NCI-H510A (cell line): Measurements from ENCODE around the gene GDNF.
"Not testable (repeated sequence)": the region's sequence is repeated elsewhere in the genome, so short reads cannot be mapped to it uniquely, and the experiment has no call there.

Source experiments
- DNase-seq: peaks from one replicate; lab custom pipeline; 2025; lab: John Stamatoyannopoulos, UW

The GDNF gene, protein sequence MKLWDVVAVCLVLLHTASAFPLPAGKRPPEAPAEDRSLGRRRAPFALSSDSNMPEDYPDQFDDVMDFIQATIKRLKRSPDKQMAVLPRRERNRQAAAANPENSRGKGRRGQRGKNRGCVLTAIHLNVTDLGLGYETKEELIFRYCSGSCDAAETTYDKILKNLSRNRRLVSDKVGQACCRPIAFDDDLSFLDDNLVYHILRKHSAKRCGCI

DNA sequence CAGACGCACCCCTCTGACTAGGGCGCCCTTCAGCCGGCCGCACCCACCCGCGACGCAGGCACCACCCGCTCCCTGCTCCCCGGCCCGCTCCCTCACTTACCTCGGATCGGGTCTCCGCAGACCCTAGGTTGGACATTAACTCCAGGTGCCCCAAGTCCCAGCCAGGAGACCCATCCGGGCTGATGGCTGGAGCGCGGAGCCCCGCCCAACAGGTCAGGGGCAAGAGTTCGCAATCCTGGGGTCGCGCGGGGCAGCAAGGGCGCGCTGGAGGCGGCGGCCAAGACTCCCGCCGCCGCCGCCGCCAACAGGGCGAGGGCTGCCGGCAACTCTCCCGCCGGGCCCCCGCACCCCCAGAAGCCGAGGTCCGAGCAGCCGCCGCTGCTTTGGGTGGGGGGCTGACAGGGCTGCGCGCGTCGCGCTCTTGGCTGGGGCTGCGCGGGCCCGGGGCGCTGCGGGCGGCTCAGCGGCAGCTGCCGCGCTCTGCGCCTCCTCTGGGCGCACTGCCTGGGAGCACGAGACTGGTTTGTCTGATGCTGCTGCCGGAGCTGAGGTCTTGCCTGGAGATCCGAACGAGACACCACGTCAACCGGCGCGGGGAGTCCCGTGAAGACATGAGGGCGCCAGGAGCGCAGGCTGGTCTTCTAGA, at the start of gene GDNF:
GDNF (minus strand) TSS at position 635 of the 646 bp plus-strand sequence. CDS start 5,245 bp downstream, outside the sequence.
- DNase-seq: peak; percentile 40

DNA sequence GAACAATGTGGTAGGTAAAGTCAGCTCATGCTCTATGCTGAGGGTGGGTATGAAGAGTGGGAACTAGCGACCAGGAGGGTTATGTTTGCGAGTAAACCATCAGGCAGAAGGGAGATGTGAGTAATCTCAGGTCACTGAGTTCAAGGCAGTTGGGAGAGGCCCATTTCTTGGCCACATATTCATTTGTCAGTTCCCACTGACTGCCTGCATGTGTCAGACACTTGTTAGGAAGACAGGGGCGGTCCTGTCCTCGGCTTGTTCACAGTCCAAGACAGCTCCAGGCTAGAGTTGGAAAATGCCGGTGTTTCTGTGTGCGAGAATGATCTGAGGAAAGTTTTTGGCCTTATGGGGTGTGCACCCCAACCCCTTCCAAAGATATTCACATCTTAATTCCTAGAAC, 48.6 kb upstream of the GDNF start:
- DNase-seq: no peak

DNA sequence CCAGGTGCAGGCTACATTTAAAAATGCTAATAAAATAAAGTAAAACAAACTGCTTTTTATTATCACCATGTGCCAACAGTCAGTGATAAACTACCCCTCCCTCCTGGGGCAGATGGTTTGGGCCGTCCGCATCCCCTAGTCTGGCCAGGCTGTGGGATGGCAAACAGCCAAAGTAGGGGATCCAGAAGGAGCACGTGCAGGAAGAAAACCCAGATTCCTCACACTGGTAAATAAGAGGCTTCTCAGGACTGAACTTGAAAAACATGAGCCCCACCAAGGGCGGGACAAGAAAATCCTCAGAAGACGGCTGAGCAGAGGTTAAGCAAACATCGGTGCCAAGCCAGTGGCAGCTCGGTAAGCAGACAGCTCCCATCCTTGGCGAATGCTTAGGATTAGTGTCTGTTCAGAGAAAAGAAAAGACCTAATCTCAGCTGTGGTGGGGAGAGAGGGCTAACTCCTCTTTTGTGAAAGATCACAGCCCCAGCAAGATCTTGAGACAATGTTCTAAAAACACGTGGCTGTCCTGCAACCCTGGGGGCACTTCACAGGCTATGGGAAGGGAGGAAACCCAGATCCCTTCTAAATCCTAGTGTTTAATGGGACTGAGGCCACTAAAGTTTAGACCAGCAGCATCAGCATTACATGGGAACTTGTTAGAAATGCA, 46.5 kb upstream of the GDNF start:
- no peak for DNase-seq

DNA sequence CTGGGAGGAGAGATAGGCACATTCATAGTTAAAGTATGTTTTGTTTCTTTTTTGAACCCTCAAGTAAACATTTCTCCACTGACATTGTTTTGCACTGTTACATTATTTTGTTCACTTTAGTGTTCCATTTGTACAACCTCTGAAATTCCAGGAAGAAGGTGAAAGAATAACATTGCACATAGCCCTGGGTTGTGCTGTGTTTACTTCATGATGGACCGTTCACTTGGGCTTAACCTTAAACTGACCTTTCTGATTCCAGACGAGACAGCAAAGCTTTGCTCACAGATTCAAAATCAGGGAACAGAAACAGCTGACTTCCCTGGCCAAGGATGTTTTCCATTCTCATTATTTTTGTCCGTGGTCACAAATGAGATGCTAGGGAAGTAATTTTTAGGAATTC, 42.8 kb upstream of the GDNF start:
- DNase-seq: no peak

DNA sequence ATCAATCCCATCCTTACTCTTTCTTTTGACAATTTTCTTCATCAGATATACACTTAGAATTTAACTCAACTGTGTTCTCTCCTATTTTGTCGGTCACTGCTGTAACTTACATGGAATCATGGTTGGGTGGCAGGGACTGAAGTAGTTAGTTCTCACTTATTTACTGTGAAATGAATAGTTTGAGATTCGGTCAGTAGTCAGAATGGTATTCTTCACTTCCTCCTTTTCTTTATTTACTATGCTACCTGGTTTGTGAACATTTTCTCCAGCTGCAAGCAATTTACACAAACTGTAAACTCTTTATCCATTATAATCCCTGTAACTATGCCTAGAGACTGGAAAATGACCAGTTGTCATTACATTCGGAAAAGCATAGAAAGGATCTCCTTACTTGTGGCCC, 41.5 kb upstream of the GDNF start:
- no peak for DNase-seq

DNA sequence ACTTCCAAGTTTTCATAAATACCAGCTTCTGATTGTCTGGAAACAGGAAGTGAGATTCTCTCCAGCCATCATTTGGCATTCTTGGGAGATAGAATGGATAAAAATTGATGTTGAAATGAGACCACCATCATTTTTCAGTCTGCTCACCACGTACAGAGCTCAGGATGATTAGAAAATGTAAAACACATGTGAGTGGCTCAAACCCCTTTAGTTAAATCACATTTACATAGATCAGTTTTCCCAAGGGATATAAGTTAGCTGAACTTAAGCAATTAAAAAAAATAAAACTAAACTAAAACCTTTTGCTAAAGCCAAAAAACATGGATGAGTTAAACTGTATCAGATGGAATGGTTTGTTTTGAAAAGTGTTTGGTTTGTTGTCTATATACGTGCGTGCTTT, 37.1 kb upstream of the GDNF start:
- DNase-seq: no peak

DNA sequence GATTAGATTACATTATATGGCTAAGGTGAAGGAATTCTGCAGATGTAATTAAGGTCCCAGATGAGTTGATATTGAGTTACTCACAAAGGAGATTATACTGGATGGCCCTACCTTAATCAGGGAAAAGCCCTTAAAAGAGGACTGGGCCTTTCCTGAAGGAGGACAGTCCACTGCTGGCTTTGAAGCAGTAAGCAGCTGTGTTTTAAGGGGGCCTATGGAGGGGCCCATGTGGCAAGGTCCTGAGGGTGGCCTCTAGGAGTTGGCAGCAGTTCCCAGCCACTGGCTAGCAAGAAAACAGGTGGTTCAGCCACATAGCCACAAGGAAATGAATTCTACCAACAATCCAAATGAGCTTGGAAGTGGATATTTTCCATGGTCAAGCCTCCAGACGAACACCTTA, 36.4 kb upstream of the GDNF start:
- DNase-seq: no peak

DNA sequence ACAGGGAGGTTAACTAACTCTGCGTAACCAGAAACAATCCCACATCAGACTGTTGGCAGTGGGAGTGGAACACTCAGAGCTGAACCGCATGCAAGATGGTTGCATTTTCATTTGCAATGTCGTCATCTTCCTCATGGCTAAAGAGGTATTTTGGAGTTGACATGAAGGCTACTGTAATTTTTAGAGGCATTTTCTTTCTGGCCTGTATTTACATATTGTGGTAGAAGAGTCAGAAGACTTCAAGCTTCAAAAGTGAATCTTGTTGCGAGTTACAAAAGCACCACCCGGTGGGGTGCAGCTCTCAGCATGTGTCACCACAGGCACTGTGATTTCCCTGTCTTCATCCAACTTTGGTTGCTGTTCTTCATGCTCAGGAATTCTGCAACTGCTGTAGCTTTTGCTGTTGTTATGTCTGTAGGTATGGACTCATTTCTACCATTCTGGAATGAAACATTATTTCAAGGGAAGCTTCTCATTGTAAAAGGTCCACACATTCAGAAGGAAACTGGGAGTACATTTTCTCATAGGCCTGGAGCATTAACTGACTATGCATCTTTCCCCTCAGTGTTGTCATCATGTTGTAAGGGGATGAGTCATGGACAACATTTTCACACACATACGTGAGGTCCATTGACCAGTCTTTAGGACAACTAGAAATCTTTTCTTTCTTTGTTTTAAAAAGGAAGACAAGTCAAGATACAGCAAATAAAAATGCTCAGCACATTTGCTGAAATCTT, 35.4 kb upstream of the GDNF start:
- no peak for DNase-seq

DNA sequence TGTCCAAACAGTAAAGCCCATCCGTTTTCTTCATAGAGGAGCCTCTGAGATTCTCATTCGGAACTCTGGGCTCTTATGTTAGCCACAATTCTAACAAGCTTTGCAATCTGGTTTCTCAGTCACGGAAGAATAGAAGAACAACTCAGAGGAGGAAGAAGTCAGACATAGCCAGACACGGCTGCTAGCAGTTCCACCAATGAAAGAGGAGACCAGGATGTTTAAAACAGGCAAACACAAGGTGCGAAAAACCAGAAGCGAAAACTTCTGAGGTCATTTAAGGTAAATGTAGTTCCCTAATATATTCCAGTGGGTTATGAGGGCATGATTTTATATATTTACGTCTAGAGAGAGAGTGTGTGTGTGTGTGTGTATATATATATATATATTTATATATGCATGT, 34.1 kb upstream of the GDNF start:
- no peak for DNase-seq

DNA sequence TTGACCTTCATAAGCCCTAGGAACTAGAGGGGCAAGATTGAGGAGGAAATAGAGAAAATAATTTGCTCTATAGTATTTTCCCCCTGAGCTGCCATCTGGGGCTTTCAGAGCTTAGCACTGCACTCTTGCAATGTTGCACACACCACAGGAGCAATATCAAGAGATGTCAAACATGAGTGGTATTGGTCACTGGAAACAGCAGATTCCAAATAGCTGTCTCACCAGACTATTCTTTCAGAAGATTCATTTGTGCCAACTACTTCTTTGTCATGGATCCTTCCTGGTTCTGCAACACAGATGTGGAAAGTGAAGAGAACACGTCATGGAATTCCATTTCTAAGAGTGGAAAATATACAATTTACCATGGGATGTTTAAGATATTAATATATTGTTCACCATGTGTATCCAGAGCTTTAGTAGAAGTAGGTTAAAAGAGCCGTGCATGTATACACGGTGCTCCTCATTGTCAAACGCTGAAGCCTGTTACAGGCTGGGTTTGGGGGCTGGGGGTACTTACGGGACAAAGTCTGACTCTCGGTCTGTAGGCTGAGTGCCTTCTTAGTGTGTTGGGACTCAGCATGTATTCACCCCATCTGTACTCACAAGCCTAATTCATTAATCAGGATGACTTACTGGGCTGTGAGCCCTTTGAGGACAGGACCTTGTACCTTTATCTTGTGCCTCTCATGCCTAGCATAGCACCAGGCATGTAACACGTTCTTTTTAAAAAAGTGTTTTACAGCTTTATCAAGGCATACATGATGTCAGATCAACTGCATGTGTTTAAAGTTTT, 31.4 kb upstream of the GDNF start:
- DNase-seq: no peak

DNA sequence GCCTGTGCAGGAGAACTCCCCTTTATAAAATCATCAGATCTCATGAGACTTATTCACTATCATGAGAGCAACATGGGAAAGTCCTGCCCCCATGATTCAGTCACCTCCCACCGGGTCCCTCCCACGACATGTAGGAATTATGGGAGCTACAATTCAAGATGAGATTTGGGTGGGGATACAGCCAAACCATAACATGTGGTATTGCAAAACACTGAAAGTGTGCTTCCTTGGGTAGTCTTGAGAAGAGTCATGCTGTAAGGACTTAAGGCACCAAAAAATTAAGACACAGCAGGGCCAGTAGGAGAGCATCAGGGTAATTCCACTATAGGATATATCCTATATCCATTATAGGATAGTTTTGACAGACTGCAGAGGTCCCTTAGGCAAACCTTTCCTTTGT, 29.4 kb upstream of the GDNF start:
- DNase-seq: no peak

DNA sequence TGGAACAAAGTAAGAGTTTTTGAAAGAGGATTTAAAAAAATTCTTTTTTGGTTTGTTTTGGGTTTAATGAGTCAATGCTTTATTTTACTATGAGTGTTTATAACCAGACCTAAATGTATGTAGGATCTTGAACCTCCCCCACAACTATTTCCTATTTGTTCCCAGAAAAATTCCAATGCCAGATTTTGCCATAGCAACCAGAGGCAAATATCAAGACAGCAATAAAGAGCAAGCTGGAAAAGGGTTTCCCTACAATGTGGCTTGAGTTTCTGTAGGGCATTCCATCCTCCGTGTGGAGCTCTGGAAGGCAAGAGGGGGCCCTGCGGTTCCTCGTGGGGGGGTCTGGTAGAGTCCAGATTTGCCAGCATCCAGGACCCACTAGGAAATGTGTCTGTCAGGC, 27.8 kb upstream of the GDNF start:
- no peak for DNase-seq

DNA sequence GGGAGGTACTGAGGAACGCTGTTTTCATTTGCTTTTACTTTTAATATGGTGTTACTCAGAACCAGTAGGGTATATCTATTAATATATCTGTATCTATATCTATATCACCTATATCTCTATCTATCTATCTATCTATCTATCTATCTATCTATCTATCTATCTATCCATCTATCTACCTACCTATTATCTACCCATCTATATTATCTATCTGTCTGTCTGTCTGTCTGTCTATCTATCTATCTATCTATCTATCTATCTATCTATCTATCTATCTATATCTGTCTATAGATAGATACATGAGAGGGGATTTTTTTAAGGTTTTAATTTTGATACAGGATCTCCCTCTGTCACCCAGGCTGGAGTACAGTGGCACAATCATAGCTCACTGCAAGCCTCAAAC, 23.1 kb upstream of the GDNF start:
- not testable (repeated sequence) for DNase-seq

DNA sequence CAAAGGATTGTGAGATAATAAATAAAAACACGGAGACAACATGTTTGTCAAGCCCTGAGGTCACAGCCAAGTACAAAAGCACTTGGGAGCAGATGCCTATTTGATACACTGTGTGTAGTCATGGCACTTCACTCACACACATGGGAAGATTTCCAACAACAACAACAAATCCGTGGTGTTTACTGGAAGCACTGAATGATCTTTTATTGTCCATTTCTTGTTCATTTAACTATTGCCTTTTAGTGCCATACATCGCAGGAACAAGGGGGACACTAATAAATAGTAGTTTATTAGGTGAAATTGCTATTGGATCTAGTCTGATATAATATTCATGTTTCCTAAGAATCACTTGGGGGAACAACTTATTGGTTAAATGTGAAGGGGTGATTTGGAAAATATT, 20.4 kb upstream of the GDNF start:
- DNase-seq: no peak

DNA sequence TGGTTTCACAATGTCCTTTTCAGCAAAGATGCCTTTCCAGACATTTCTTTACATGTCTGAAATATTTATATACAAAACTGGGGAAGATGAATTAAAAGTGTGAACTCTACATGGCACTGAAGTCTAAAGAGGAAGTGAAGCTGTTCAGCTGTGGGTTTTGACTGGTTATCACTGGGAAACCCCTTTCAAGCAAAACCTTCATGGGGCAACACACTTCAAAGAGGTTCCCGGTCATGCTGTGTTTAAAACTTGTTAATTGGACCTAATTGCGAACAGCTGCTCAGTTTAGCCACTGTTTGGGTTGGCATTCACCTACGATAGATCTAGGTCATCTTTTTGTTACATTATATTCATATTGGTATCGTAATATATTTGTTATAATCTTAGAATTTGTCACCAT, 20.0 kb upstream of the GDNF start:
- no peak for DNase-seq

DNA sequence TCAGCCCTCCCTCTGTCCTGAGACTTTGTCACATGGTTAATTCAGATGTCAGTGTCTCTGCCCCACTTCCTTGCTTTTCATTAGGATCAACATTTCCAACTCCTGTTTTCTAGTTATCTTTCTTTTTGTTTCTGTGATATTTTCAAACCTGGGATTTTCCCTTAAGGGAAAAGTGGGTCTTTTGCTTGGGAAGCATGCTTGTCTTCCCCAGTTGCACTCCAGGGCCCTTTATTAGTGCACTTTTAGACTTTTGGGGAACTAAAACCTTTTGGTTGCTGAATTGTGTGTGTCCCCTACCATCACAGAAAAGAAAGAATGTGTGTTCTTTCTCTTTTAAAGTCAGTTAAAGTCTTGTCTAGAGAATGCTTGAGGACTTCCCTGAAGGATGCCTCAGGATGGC, 18.4 kb upstream of the GDNF start:
- no peak for DNase-seq

DNA sequence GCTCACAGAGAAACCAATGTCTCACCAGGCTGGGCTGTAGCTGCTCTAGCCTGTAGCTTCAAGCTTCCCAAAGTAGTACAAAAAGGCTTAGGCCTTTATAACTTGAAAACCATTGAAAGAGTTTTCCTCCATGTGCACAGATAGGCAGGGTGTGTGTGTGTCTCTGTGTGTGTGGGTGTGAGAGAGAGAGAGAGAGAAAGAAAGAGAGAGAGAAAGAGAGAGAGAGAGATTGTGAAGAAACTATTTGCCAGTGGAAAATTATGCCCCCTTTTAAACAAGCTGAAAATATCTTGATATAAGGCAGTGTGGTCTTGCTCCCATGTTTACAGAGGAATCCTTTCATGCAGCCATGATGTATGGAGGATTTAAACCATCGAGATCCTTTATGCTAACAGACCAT, 17.9 kb upstream of the GDNF start:
- no peak for DNase-seq

DNA sequence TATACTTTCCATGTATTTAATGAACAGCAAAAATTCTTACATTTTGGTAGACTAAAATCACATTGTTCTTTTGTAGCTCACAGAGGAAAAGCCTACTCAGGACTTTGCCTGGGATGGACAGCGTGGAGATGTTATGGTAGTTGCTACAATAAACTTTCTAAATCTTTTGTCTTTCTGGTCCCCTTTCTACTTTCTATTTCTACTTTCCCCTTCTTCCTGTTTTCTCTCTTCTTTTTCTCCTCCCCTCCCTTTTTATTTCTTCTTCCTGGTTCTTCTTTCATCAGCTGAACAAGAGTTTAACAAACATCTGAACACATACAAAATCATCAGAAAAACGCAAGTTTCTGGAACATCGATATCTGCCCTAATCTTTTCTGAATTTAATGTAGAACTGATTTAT, 15.6 kb upstream of the GDNF start:
- DNase-seq: no peak

DNA sequence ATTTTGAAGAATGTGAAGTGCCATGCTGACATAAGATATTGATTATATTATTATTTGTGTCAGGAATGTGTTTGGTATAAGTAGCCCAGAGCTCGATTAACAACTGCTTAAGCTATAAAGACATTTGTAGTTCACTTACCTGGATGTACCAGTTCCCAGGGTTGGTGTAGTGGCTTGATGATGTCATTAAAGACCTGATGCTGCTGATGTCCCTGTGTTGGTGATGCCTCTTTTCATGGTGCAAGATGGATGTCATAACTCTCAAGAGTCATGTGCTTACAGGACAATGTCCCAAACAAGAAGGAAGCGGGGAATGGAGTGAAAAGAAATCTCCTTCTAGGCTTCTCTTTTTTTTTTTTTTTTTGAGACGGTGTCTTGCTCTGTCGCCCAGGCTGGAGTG, 11.5 kb upstream of the GDNF start:
- DNase-seq: no peak

DNA sequence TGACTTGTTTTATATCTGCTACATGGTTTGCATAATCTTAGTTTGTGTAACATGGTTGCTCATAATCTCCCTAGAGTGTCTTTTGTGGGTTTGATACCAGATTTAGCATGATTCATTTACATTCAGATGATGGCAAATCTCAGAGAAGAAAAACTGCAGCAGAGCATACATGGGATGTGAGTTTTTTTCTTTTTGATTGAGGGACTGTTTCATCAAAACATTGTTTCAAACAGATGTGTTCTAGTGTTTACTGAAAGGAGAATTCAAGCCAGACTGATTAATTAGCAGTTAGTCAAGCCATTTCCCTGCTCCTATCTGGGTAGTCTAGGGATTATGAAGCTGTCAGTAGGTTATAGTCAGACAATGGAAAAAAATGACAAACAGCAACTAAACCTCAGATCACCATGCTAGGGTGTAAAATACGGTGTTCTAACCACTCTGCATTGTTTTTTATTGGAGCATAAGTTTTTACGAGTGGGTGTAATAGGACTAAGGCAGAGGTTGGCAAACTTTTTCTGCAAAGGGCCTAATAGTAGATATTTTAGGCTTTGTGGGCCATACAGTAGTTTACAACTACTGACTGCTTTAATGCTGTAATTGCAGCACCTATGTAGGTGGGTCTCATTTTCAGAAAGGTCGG, 10.5 kb upstream of the GDNF start:
- DNase-seq: no peak

DNA sequence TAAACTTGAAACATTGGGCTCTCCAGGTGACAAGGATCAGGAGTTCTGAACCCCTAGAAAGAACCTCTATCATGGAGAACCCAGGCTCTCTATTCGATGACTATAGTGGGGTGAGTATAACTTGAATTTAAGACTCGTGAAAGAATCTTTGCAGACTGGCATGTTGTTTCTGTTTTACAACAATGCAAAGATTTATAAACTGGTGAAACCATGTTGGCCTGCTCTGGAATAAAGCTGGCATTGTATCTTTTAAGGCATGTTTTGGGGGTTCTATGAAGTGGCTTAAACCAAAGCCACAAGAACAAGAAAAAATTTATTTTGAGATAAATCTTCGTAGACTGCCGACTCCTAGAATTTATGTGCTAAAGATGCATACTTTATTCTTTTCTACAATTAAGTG, 9.8 kb upstream of the GDNF start:
- DNase-seq: no peak

DNA sequence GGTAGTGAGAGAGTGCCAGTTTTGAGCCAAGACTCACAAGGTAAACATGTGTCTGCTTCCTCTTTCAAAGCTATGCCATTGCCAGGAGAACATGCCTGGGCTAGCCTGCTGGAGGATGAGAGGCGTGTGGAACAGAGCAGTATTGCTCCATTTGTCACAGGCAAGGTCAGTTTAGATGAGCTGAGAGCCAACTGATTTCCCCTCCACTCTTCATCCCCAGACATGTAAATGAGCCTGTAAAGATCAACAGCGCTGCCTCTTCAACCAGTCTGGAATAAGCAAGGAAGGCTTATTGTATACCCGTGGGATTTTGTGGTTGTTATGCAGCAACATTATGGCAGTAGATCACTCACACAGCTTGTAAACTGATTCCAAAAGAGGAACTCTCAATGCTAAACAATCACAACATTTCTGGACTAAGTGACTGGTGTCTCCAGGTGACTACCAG, 8.2 kb upstream of the GDNF start:
- peak; percentile 93 for DNase-seq
